ENCODE measurements around the gene EIPR1.
A peak's percentile ranks its signal among the peaks of the same experiment; 100 is the strongest.

EIPR1 gene

GRCh38 chr2:3398857-3399256, 21.2 kb upstream of the EIPR1 start:
- peaks cover 2% of the 10 kb centered on the region for H3K4me1 ChIP-seq (ENCODE audit: control insufficient read depth, low read depth, low read length)
- no peak overlapping the region for H3K27ac ChIP-seq (ENCODE audit: low read depth, low read length)
- H3K79me1 ChIP-seq (ENCODE audit: low read length): peaks cover 8% of the 10 kb centered on the region
- no peaks in the 10 kb centered on the region for H3K79me2 ChIP-seq (ENCODE audit: control insufficient read depth, insufficient read depth, low read length)
- no CpG with 5 or more reads among the region's 5 CpGs for WGBS (ENCODE audit: extremely low coverage, insufficient coverage, low lambda C conversion rate)
- no peak overlapping the region for H3K18ac ChIP-seq (ENCODE audit: low read length)
- no peaks in the 10 kb centered on the region for H3K27me3 ChIP-seq (ENCODE audit: insufficient read depth, low read length, poor library complexity)
- no peak overlapping the region for H4K8ac ChIP-seq (ENCODE audit: low read depth, low read length)
- no peak overlapping the region for H3K4me3 ChIP-seq (ENCODE audit: low read length)
- H3K4ac ChIP-seq (ENCODE audit: low read depth, low read length): no peak overlapping the region
- H2AK5ac ChIP-seq (ENCODE audit: low read length): no peak overlapping the region
- no peak overlapping the region for H3K4me2 ChIP-seq (ENCODE audit: low read length)
- no peak overlapping the region for H2BK5ac ChIP-seq (ENCODE audit: low read length)
- H4K5ac ChIP-seq (ENCODE audit: low read length): no peak overlapping the region
- no peak overlapping the region for H3K56ac ChIP-seq (ENCODE audit: low read length)
- H2BK120ac ChIP-seq (ENCODE audit: low read depth, low read length): no peak overlapping the region
- H3K23ac ChIP-seq (ENCODE audit: low read length): no peak overlapping the region
- H2BK15ac ChIP-seq (replicated peaks; ENCODE audit: low read depth): no peak overlapping the region
- H3K9ac ChIP-seq (ENCODE audit: low read length): no peak overlapping the region
- DNase-seq: peak; percentile 61
- H3K36me3 ChIP-seq (ENCODE audit: control insufficient read depth, insufficient read depth, low read length): peaks cover 3% of the 10 kb centered on the region

GRCh38 chr2:3396920-3397559, 19.4 kb upstream of the EIPR1 start:
- Histone ChIP-seq H3K36me3 (ENCODE audit: control insufficient read depth, insufficient read depth, low read length) (peaks cover 1% of the 10 kb centered on the region), H2BK15ac (replicated peaks; ENCODE audit: low read depth) (no peak overlapping the region), H4K8ac (ENCODE audit: low read depth, low read length) (no peak overlapping the region), H3K18ac (ENCODE audit: low read length) (no peak overlapping the region), H3K9ac (ENCODE audit: low read length) (no peak overlapping the region), H3K27me3 (ENCODE audit: insufficient read depth, low read length, poor library complexity) (no peaks in the 10 kb centered on the region), H2AK5ac (ENCODE audit: low read length) (no peak overlapping the region), H3K79me2 (ENCODE audit: control insufficient read depth, insufficient read depth, low read length) (no peaks in the 10 kb centered on the region), H3K4me1 (ENCODE audit: control insufficient read depth, low read depth, low read length) (peaks cover 2% of the 10 kb centered on the region), H3K79me1 (ENCODE audit: low read length) (peaks cover 9% of the 10 kb centered on the region), H3K27ac (ENCODE audit: low read depth, low read length) (no peak overlapping the region), H3K56ac (ENCODE audit: low read length) (no peak overlapping the region), H3K4me2 (ENCODE audit: low read length) (no peak overlapping the region), H4K5ac (ENCODE audit: low read length) (no peak overlapping the region), H3K4me3 (ENCODE audit: low read length) (no peak overlapping the region), H2BK5ac (ENCODE audit: low read length) (no peak overlapping the region), H3K4ac (ENCODE audit: low read depth, low read length) (no peak overlapping the region), H3K23ac (ENCODE audit: low read length) (no peak overlapping the region), H2BK120ac (ENCODE audit: low read depth, low read length) (no peak overlapping the region)
- no peak for DNase-seq
- no CpG with 5 or more reads among the region's 1 CpG for WGBS (ENCODE audit: extremely low coverage, insufficient coverage, low lambda C conversion rate)

- Histone ChIP-seq H3K27ac (ENCODE audit: low read depth, low read length) (no peak overlapping the region), H3K4me1 (ENCODE audit: control insufficient read depth, low read depth, low read length) (no peaks in the 10 kb centered on the region), H3K18ac (ENCODE audit: low read length) (no peak overlapping the region), H3K4me3 (ENCODE audit: low read length) (no peak overlapping the region), H3K79me2 (ENCODE audit: control insufficient read depth, insufficient read depth, low read length) (no peaks in the 10 kb centered on the region), H2AK5ac (ENCODE audit: low read length) (no peak overlapping the region), H3K23ac (ENCODE audit: low read length) (no peak overlapping the region), H3K27me3 (ENCODE audit: insufficient read depth, low read length, poor library complexity) (no peaks in the 10 kb centered on the region), H2BK5ac (ENCODE audit: low read length) (no peak overlapping the region), H3K79me1 (ENCODE audit: low read length) (peaks cover 5% of the 10 kb centered on the region), H4K8ac (ENCODE audit: low read depth, low read length) (no peak overlapping the region), H4K5ac (ENCODE audit: low read length) (no peak overlapping the region), H3K36me3 (ENCODE audit: control insufficient read depth, insufficient read depth, low read length) (peaks cover 5% of the 10 kb centered on the region), H3K9ac (ENCODE audit: low read length) (no peak overlapping the region), H2BK120ac (ENCODE audit: low read depth, low read length) (no peak overlapping the region), H2BK15ac (replicated peaks; ENCODE audit: low read depth) (no peak overlapping the region), H3K56ac (ENCODE audit: low read length) (no peak overlapping the region), H3K4me2 (ENCODE audit: low read length) (no peak overlapping the region), H3K4ac (ENCODE audit: low read depth, low read length) (no peak overlapping the region)
- DNase-seq: no peak
- no CpG with 5 or more reads among the region's 4 CpGs for WGBS (ENCODE audit: extremely low coverage, insufficient coverage, low lambda C conversion rate)
These were observed 14.6 kb upstream of the EIPR1 start for GRCh38 chr2:3392216-3392615.

- Histone ChIP-seq H3K4me1 (ENCODE audit: control insufficient read depth, low read depth, low read length) (no peaks in the 10 kb centered on the region), H4K8ac (ENCODE audit: low read depth, low read length) (no peak overlapping the region), H3K18ac (ENCODE audit: low read length) (no peak overlapping the region), H3K4me2 (ENCODE audit: low read length) (no peak overlapping the region), H3K4me3 (ENCODE audit: low read length) (no peak overlapping the region), H3K27ac (ENCODE audit: low read depth, low read length) (no peak overlapping the region), H3K56ac (ENCODE audit: low read length) (no peak overlapping the region), H3K4ac (ENCODE audit: low read depth, low read length) (no peak overlapping the region), H3K27me3 (ENCODE audit: insufficient read depth, low read length, poor library complexity) (no peaks in the 10 kb centered on the region), H3K79me2 (ENCODE audit: control insufficient read depth, insufficient read depth, low read length) (no peaks in the 10 kb centered on the region), H3K36me3 (ENCODE audit: control insufficient read depth, insufficient read depth, low read length) (peaks cover 5% of the 10 kb centered on the region), H2AK5ac (ENCODE audit: low read length) (no peak overlapping the region), H2BK15ac (replicated peaks; ENCODE audit: low read depth) (no peak overlapping the region), H3K79me1 (ENCODE audit: low read length) (peaks cover 9% of the 10 kb centered on the region), H3K9ac (ENCODE audit: low read length) (no peak overlapping the region), H2BK5ac (ENCODE audit: low read length) (no peak overlapping the region), H3K23ac (ENCODE audit: low read length) (no peak overlapping the region), H2BK120ac (ENCODE audit: low read depth, low read length) (no peak overlapping the region), H4K5ac (ENCODE audit: low read length) (no peak overlapping the region)
- no peak for DNase-seq
- no CpG with 5 or more reads among the region's 8 CpGs for WGBS (ENCODE audit: extremely low coverage, insufficient coverage, low lambda C conversion rate)
These were observed 12.4 kb upstream of the EIPR1 start for GRCh38 chr2:3390041-3390440.

- Histone ChIP-seq H3K79me1 (ENCODE audit: low read length) (peaks cover 9% of the 10 kb centered on the region), H3K4me3 (ENCODE audit: low read length) (no peak overlapping the region), H3K27ac (ENCODE audit: low read depth, low read length) (no peak overlapping the region), H3K36me3 (ENCODE audit: control insufficient read depth, insufficient read depth, low read length) (peaks cover 5% of the 10 kb centered on the region), H3K27me3 (ENCODE audit: insufficient read depth, low read length, poor library complexity) (no peaks in the 10 kb centered on the region), H3K18ac (ENCODE audit: low read length) (no peak overlapping the region), H3K23ac (ENCODE audit: low read length) (no peak overlapping the region), H2BK15ac (replicated peaks; ENCODE audit: low read depth) (no peak overlapping the region), H2BK120ac (ENCODE audit: low read depth, low read length) (no peak overlapping the region), H3K9ac (ENCODE audit: low read length) (no peak overlapping the region), H3K56ac (ENCODE audit: low read length) (no peak overlapping the region), H2AK5ac (ENCODE audit: low read length) (no peak overlapping the region), H4K8ac (ENCODE audit: low read depth, low read length) (no peak overlapping the region), H3K4me1 (ENCODE audit: control insufficient read depth, low read depth, low read length) (no peaks in the 10 kb centered on the region), H3K4ac (ENCODE audit: low read depth, low read length) (no peak overlapping the region), H2BK5ac (ENCODE audit: low read length) (no peak overlapping the region), H3K4me2 (ENCODE audit: low read length) (no peak overlapping the region), H4K5ac (ENCODE audit: low read length) (no peak overlapping the region), H3K79me2 (ENCODE audit: control insufficient read depth, insufficient read depth, low read length) (no peaks in the 10 kb centered on the region)
- no peak for DNase-seq
- WGBS (ENCODE audit: extremely low coverage, insufficient coverage, low lambda C conversion rate): no CpG with 5 or more reads among the region's 29 CpGs
These were observed 11.6 kb upstream of the EIPR1 start for GRCh38 chr2:3389193-3389592.

- Histone ChIP-seq H3K36me3 (ENCODE audit: control insufficient read depth, insufficient read depth, low read length) (peaks cover 4% of the 10 kb centered on the region), H4K8ac (ENCODE audit: low read depth, low read length) (no peak overlapping the region), H3K4me3 (ENCODE audit: low read length) (no peak overlapping the region), H3K56ac (ENCODE audit: low read length) (no peak overlapping the region), H3K79me2 (ENCODE audit: control insufficient read depth, insufficient read depth, low read length) (no peaks in the 10 kb centered on the region), H3K79me1 (ENCODE audit: low read length) (peaks cover 9% of the 10 kb centered on the region), H3K9ac (ENCODE audit: low read length) (no peak overlapping the region), H3K23ac (ENCODE audit: low read length) (no peak overlapping the region), H3K4me1 (ENCODE audit: control insufficient read depth, low read depth, low read length) (no peaks in the 10 kb centered on the region), H3K18ac (ENCODE audit: low read length) (no peak overlapping the region), H3K27me3 (ENCODE audit: insufficient read depth, low read length, poor library complexity) (no peaks in the 10 kb centered on the region), H2BK5ac (ENCODE audit: low read length) (no peak overlapping the region), H4K5ac (ENCODE audit: low read length) (no peak overlapping the region), H3K4ac (ENCODE audit: low read depth, low read length) (no peak overlapping the region), H2AK5ac (ENCODE audit: low read length) (no peak overlapping the region), H2BK15ac (replicated peaks; ENCODE audit: low read depth) (no peak overlapping the region), H3K4me2 (ENCODE audit: low read length) (no peak overlapping the region), H3K27ac (ENCODE audit: low read depth, low read length) (no peak overlapping the region), H2BK120ac (ENCODE audit: low read depth, low read length) (no peak overlapping the region)
- DNase-seq: no peak
- no CpG with 5 or more reads among the region's 31 CpGs for WGBS (ENCODE audit: extremely low coverage, insufficient coverage, low lambda C conversion rate)
These were observed 10.8 kb upstream of the EIPR1 start for GRCh38 chr2:3388412-3388738.

Measured in mesendoderm (in vitro differentiated cells).